ENCODE results near the gene ACD. TPM values are rescaled to one million over a fixed set of nuclear protein-coding genes. Genes with fewer than 3 reads are reported as not detected.

The ACD gene
- total and polyA plus RNA-seq, 9 of the 15 experiments (the other 6 are each of a cell fraction or from before 2014, with no cell fraction given) = 4.2 to 47.4 (median 19.2) TPM

- TF ChIP-seq RREB1 (CRISPR knock-in tag; IDR thresholded peaks at IDR 0.05) = 0 out of 2 replicates have a peak, but pooled peaks have one; percentile 25
- no peak for TF ChIP-seq CCNT2 (IDR thresholded peaks at IDR 0.05; ENCODE audit: borderline replicate concordance, extremely low read depth, insufficient read length, low read depth, low read length)
- TF ChIP-seq MTA1 (IDR thresholded peaks at IDR 0.05; ENCODE audit: borderline replicate concordance) = no peak
- TF ChIP-seq SLC30A9 (CRISPR knock-in tag; IDR thresholded peaks at IDR 0.05) = no peak
- TF ChIP-seq PTBP1 (IDR thresholded peaks at IDR 0.05; ENCODE audit: low read depth, low read length) = no peak
- TF ChIP-seq FOXM1 (IDR thresholded peaks at IDR 0.05; ENCODE audit: low read depth) = no peak
- TF ChIP-seq FOXM1 (CRISPR knock-in tag; IDR thresholded peaks at IDR 0.05; ENCODE audit: low read depth) = no peak
- no peak for TF ChIP-seq NONO (IDR thresholded peaks at IDR 0.05; ENCODE audit: low read depth in 2 of 2, low read length in 1 of 2)
- no peak for TF ChIP-seq ARID1B (IDR thresholded peaks at IDR 0.05)
- 0 out of 2 replicates have a peak, but pooled peaks have one; percentile 29 for TF ChIP-seq SRSF1 (IDR thresholded peaks at IDR 0.05; ENCODE audit: low read depth, low read length)
- TF ChIP-seq TRIM28 (IDR thresholded peaks at IDR 0.05) = no peak
- TF ChIP-seq BDP1 (IDR thresholded peaks at IDR 0.05; ENCODE audit: insufficient read depth, insufficient read length) = no peak
- TF ChIP-seq RBM17 (IDR thresholded peaks at IDR 0.05; ENCODE audit: borderline replicate concordance, low read depth, low read length) = no peak
- TF ChIP-seq HLTF (IDR thresholded peaks at IDR 0.05) = no peak
- no peak for TF ChIP-seq SMAD1 (IDR thresholded peaks at IDR 0.05; ENCODE audit: low read depth, low read length, partially characterized antibody)
These were observed 6.7 kb upstream of the ACD start, which contains the start of the genes C16orf86 and ENKD1 (continued) for GRCh38 chr16:67666559-67667452.

All from K562 (cell line).